ENCODE results near the gene EIF4EBP2. TPM values are rescaled to one million over a fixed set of nuclear protein-coding genes. Genes with fewer than 3 reads are reported as not detected.

The EIF4EBP2 gene
- total and polyA plus RNA-seq, 2 of the 13 experiments (the other 11 are each of a cell fraction or from before 2014, with no cell fraction given): 16.9 to 22.0 TPM

DNA sequence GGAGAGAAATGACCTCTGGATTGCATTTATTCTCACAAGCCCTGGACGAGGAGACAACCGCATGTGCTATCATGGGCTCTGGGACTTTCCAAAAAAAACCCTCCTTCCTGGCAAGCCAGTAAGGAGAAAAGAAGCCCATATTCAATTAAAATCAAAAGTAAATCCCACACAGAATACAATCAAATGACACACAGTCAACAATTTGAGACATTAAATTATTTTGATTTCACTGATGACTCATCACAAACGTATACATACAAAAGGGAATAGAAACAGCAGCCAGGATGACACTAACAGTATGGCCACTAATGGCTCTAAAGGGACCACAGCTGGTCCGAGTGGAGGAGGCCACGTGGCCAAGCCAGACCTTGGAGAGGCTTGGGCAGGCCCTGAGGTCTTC, 46.4 kb upstream of the EIF4EBP2 start:
- TF ChIP-seq, protein P1, sequence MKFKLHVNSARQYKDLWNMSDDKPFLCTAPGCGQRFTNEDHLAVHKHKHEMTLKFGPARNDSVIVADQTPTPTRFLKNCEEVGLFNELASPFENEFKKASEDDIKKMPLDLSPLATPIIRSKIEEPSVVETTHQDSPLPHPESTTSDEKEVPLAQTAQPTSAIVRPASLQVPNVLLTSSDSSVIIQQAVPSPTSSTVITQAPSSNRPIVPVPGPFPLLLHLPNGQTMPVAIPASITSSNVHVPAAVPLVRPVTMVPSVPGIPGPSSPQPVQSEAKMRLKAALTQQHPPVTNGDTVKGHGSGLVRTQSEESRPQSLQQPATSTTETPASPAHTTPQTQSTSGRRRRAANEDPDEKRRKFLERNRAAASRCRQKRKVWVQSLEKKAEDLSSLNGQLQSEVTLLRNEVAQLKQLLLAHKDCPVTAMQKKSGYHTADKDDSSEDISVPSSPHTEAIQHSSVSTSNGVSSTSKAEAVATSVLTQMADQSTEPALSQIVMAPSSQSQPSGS (CRISPR knock-in tag; IDR thresholded peaks at IDR 0.05): no peak
- TF ChIP-seq MAFF (IDR thresholded peaks at IDR 0.05; ENCODE audit: low read depth, low read length): peak; percentile 28; the same call in 1 of the 2 replicates
- TF ChIP-seq MAFK (conservative IDR thresholded peaks at IDR 0.05 in 1 of 2, IDR thresholded peaks at IDR 0.05 in 1 of 2; ENCODE audit: low read length in 2 of 2): 0 out of 4 replicates have a peak, but pooled peaks have one; percentile 16 to 33
- Histone ChIP-seq H3K36me3 (replicated peaks in 1 of 2; ENCODE audit: control insufficient read depth in 1 of 2, insufficient read depth in 2 of 2, low read length in 2 of 2) (no peaks in the 10 kb centered on the region), H3K27ac (ENCODE audit: extremely low read length, insufficient read depth, low read length) (no peak overlapping the region), H3K4me1 (ENCODE audit: insufficient read depth, low read length) (peaks cover 62% of the 10 kb centered on the region), H3K79me2 (ENCODE audit: insufficient read depth, low read length) (no peaks in the 10 kb centered on the region), H3K9me3 (ENCODE audit: low read length) (no peaks in the 10 kb centered on the region), H3K4me2 (ENCODE audit: low read depth, low read length) (no peak overlapping the region), H2AFZ (ENCODE audit: low read length) (no peak overlapping the region), H3K27me3 (ENCODE audit: control insufficient read depth in 1 of 2, insufficient read depth in 2 of 2, low read length in 2 of 2) (no peaks in the 10 kb centered on the region), H4K20me1 (ENCODE audit: insufficient read depth, low read length) (no peaks in the 10 kb centered on the region), H3K4me3 (replicated peaks in 1 of 3; ENCODE audit: insufficient read depth in 1 of 3, low read depth in 2 of 3, low read length in 3 of 3) (no peak overlapping the region), H3K9ac (ENCODE audit: insufficient read depth, low read depth, low read length) (no peak overlapping the region)
- no peak for FAIRE-seq
- 93% methylated on average over 5 of the region's 5 CpGs for WGBS (ENCODE audit: low lambda C conversion rate)
- ChIA-PET CTCF (ENCODE audit: low intra/inter-chr PET ratio, low total read pairs) (no interaction called here), POLR2A (no interaction called here)
- no peak for DNase-seq (ENCODE audit: low spot score)
- BruUV-seq (replicated peaks): no TSS peak
- no peak for ATAC-seq
- in situ Hi-C loops (cut with HindIII; ENCODE audit: extremely low pct_ligation_motif_present, low pct_unique_long_range_greater_than_20kb) (loop anchor here (5.0 kb wide), 1 partner anchor 85 kb away; no protein-coding TSS in a partner anchor), intact Hi-C loops (cut with micrococcal nuclease; ENCODE audit: unreplicated experiment) (no loop called here)

DNA sequence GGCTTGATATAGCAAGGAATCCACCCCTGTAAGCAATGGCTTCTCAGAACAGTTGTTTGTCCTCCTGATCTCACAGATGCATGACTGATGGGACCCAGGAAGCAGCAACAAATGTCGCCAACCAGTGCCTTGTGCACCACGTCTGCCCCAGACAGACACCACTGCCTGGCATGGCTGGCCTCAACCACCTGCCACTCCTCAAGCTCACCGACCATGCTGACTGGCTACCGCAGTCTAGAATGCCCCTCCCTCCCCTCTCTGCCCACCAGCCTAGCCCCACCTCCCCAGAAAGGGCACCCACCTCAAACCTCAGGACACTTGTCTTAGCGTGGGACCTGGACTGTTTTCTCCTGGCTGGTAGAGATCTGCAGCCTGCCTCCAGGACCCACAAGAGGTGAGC, 45.5 kb upstream of the EIF4EBP2 start:
- BruUV-seq (replicated peaks): no TSS peak
- Histone ChIP-seq H3K79me2 (ENCODE audit: insufficient read depth, low read length) (no peaks in the 10 kb centered on the region), H3K27me3 (ENCODE audit: control insufficient read depth in 1 of 2, insufficient read depth in 2 of 2, low read length in 2 of 2) (no peaks in the 10 kb centered on the region), H3K4me3 (replicated peaks in 1 of 3; ENCODE audit: insufficient read depth in 1 of 3, low read depth in 2 of 3, low read length in 3 of 3) (no peak overlapping the region), H4K20me1 (ENCODE audit: insufficient read depth, low read length) (no peaks in the 10 kb centered on the region), H3K36me3 (replicated peaks in 1 of 2; ENCODE audit: control insufficient read depth in 1 of 2, insufficient read depth in 2 of 2, low read length in 2 of 2) (no peaks in the 10 kb centered on the region), H3K4me2 (ENCODE audit: low read depth, low read length) (no peak overlapping the region), H3K4me1 (ENCODE audit: insufficient read depth, low read length) (peaks cover 55% of the 10 kb centered on the region), H3K9me3 (ENCODE audit: low read length) (no peaks in the 10 kb centered on the region), H3K27ac (ENCODE audit: extremely low read length, insufficient read depth, low read length) (no peak overlapping the region), H3K9ac (ENCODE audit: insufficient read depth, low read depth, low read length) (no peak overlapping the region), H2AFZ (ENCODE audit: low read length) (no peak overlapping the region)
- ChIA-PET POLR2A (interaction anchor here (1.6 kb wide), 1 partner anchor 34 kb away, joined by 7 read pairs; no protein-coding TSS in a partner anchor), CTCF (ENCODE audit: low intra/inter-chr PET ratio, low total read pairs) (no interaction called here)
- TF ChIP-seq DNMT1 (CRISPR knock-in tag; IDR thresholded peaks at IDR 0.05): no peak
- no peak for TF ChIP-seq KDM5A (IDR thresholded peaks at IDR 0.05; ENCODE audit: borderline replicate concordance, low read length)
- TF ChIP-seq, protein P2, sequence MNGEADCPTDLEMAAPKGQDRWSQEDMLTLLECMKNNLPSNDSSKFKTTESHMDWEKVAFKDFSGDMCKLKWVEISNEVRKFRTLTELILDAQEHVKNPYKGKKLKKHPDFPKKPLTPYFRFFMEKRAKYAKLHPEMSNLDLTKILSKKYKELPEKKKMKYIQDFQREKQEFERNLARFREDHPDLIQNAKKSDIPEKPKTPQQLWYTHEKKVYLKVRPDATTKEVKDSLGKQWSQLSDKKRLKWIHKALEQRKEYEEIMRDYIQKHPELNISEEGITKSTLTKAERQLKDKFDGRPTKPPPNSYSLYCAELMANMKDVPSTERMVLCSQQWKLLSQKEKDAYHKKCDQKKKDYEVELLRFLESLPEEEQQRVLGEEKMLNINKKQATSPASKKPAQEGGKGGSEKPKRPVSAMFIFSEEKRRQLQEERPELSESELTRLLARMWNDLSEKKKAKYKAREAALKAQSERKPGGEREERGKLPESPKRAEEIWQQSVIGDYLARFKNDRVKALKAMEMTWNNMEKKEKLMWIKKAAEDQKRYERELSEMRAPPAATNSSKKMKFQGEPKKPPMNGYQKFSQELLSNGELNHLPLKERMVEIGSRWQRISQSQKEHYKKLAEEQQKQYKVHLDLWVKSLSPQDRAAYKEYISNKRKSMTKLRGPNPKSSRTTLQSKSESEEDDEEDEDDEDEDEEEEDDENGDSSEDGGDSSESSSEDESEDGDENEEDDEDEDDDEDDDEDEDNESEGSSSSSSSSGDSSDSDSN (CRISPR knock-in tag; IDR thresholded peaks at IDR 0.05): no peak
- TF ChIP-seq, protein P3, sequence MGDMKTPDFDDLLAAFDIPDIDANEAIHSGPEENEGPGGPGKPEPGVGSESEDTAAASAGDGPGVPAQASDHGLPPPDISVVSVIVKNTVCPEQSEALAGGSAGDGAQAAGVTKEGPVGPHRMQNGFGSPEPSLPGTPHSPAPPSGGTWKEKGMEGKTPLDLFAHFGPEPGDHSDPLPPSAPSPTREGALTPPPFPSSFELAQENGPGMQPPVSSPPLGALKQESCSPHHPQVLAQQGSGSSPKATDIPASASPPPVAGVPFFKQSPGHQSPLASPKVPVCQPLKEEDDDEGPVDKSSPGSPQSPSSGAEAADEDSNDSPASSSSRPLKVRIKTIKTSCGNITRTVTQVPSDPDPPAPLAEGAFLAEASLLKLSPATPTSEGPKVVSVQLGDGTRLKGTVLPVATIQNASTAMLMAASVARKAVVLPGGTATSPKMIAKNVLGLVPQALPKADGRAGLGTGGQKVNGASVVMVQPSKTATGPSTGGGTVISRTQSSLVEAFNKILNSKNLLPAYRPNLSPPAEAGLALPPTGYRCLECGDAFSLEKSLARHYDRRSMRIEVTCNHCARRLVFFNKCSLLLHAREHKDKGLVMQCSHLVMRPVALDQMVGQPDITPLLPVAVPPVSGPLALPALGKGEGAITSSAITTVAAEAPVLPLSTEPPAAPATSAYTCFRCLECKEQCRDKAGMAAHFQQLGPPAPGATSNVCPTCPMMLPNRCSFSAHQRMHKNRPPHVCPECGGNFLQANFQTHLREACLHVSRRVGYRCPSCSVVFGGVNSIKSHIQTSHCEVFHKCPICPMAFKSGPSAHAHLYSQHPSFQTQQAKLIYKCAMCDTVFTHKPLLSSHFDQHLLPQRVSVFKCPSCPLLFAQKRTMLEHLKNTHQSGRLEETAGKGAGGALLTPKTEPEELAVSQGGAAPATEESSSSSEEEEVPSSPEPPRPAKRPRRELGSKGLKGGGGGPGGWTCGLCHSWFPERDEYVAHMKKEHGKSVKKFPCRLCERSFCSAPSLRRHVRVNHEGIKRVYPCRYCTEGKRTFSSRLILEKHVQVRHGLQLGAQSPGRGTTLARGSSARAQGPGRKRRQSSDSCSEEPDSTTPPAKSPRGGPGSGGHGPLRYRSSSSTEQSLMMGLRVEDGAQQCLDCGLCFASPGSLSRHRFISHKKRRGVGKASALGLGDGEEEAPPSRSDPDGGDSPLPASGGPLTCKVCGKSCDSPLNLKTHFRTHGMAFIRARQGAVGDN (CRISPR knock-in tag; IDR thresholded peaks at IDR 0.05): peak; percentile 23; the same call in 1 of the 2 replicates
- ATAC-seq (no peak), DNase-seq (ENCODE audit: low spot score) (no peak), FAIRE-seq (no peak)
- in situ Hi-C loops (cut with HindIII; ENCODE audit: extremely low pct_ligation_motif_present, low pct_unique_long_range_greater_than_20kb): loop anchor here (5.0 kb wide), 1 partner anchor 86 kb away; no protein-coding TSS in a partner anchor
- intact Hi-C loops (cut with micrococcal nuclease; ENCODE audit: unreplicated experiment): no loop called here
- WGBS (ENCODE audit: low lambda C conversion rate): 89% methylated on average over 5 of the region's 5 CpGs
